ENCODE results near the gene GTPBP1.

GTPBP1 gene

GRCh38 chr22:38761202-38762162, 55.7 kb downstream of the GTPBP1 start:
- no peaks in the 10 kb centered on the region for H3K9me3 ChIP-seq (ENCODE audit: severe bottlenecking)
- TF ChIP-seq, protein P1, sequence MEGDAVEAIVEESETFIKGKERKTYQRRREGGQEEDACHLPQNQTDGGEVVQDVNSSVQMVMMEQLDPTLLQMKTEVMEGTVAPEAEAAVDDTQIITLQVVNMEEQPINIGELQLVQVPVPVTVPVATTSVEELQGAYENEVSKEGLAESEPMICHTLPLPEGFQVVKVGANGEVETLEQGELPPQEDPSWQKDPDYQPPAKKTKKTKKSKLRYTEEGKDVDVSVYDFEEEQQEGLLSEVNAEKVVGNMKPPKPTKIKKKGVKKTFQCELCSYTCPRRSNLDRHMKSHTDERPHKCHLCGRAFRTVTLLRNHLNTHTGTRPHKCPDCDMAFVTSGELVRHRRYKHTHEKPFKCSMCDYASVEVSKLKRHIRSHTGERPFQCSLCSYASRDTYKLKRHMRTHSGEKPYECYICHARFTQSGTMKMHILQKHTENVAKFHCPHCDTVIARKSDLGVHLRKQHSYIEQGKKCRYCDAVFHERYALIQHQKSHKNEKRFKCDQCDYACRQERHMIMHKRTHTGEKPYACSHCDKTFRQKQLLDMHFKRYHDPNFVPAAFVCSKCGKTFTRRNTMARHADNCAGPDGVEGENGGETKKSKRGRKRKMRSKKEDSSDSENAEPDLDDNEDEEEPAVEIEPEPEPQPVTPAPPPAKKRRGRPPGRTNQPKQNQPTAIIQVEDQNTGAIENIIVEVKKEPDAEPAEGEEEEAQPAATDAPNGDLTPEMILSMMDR (IDR thresholded peaks at IDR 0.05; ENCODE audit: low read depth, low read length) = no peak
- H3K36me3 ChIP-seq = no peaks in the 10 kb centered on the region
- no peaks in the 10 kb centered on the region for H3K27me3 ChIP-seq (ENCODE audit: insufficient read depth, low read depth, severe bottlenecking)
- no peak overlapping the region for H3K4me3 ChIP-seq (ENCODE audit: low read depth, low read length)
- no peak for DNase-seq
- H3K27ac ChIP-seq = peak overlapping the region; percentile 84

DNA sequence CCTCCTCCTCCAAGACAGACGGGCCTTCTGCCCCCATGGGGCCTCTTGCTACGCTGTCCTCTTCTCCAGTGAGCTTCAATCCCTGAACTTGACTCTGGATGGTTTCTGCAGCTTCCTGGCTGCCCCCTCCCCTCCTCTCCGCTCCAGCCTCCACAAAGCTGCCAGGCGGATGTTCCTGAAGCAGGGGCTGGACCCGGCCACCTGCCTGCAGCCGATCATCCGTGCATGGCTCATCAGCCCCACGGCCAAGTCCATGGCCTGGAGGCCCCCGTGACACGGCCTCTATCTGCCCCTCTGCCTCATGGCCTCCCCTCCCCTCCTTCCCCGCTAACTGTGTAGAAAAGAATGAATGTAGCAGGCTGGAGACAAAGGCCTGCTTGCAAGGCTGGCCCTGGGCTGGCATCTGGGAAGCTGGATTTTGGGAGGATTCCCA, 56.8 kb downstream of the GTPBP1 start:
- TF ChIP-seq, protein P1 (IDR thresholded peaks at IDR 0.05; ENCODE audit: low read depth, low read length) = no peak
- no peaks in the 10 kb centered on the region for H3K36me3 ChIP-seq
- H3K27ac ChIP-seq = peak overlapping the region; percentile 84
- no peak overlapping the region; the same call in 1 of the 2 replicates for H3K4me3 ChIP-seq (ENCODE audit: low read depth, low read length)
- peak; percentile 86 for DNase-seq
- no peaks in the 10 kb centered on the region for H3K9me3 ChIP-seq (ENCODE audit: severe bottlenecking)
- no peaks in the 10 kb centered on the region for H3K27me3 ChIP-seq (ENCODE audit: insufficient read depth, low read depth, severe bottlenecking)

- Histone ChIP-seq H3K36me3 (no peaks in the 10 kb centered on the region), H3K9me3 (ENCODE audit: severe bottlenecking) (no peaks in the 10 kb centered on the region), H3K27me3 (ENCODE audit: insufficient read depth, low read depth, severe bottlenecking) (no peaks in the 10 kb centered on the region), H3K4me3 (ENCODE audit: low read depth, low read length) (no peak overlapping the region), H3K27ac (peak overlapping the region; percentile 13)
- DNase-seq = peak; percentile 86
- TF ChIP-seq, protein P1 (IDR thresholded peaks at IDR 0.05; ENCODE audit: low read depth, low read length) = peak; percentile 96
Measured at GRCh38 chr22:38766076-38766777, 60.5 kb downstream of the GTPBP1 start.

DNA sequence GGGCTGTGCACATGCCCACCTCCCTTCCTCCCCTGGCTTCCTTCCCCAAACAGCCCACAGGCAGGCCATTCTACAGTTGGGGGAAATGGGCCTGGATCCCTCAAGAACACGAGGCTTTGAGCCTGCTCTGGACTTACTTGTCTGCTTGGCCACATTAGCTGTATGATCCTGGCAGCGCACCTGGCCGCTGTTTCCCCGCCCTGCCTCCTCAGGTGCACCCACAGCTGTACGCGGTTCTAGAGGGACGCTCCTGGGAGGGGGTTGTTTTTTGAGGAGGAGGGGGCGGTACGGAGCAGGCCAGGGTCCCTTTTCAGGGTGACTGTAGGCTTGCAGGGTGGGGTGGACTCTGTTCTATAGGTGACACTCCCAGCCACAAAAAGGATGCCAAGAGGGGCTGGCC, 61.6 kb downstream of the GTPBP1 start:
- no peaks in the 10 kb centered on the region for H3K36me3 ChIP-seq
- TF ChIP-seq, protein P1 (IDR thresholded peaks at IDR 0.05; ENCODE audit: low read depth, low read length) = no peak
- no peaks in the 10 kb centered on the region for H3K27me3 ChIP-seq (ENCODE audit: insufficient read depth, low read depth, severe bottlenecking)
- H3K9me3 ChIP-seq (ENCODE audit: severe bottlenecking) = no peaks in the 10 kb centered on the region
- H3K27ac ChIP-seq = no peak overlapping the region
- no peak overlapping the region for H3K4me3 ChIP-seq (ENCODE audit: low read depth, low read length)
- no peak for DNase-seq

GRCh38 chr22:38768036-38768435, 62.3 kb downstream of the GTPBP1 start:
- Histone ChIP-seq H3K9me3 (ENCODE audit: severe bottlenecking) (no peaks in the 10 kb centered on the region), H3K36me3 (no peaks in the 10 kb centered on the region), H3K4me3 (ENCODE audit: low read depth, low read length) (no peak overlapping the region), H3K27ac (no peak overlapping the region), H3K27me3 (ENCODE audit: insufficient read depth, low read depth, severe bottlenecking) (no peaks in the 10 kb centered on the region)
- no peak for DNase-seq
- TF ChIP-seq, protein P1 (IDR thresholded peaks at IDR 0.05; ENCODE audit: low read depth, low read length) = no peak

Data from WERI-Rb-1 (cell line).